HepG2 (cell line): ENCODE results near the gene PPP1R13L.

ENCODE experiments used
- BRD4 ChIP-seq: sonication (generic); formaldehyde crosslinking; IDR thresholded peaks from 2 replicates; pipeline ENCODE4 v1.4.0; 2020; ENCODE audit warnings: missing genetic modification reagents
- CTCF ChIP-seq: sonication (generic); formaldehyde crosslinking; IDR thresholded peaks from 2 replicates; pipeline ENCODE4 v1.5.0; 2020; ENCODE audit warnings: mild to moderate bottlenecking, missing genetic modification reagents, moderate library complexity
- KMT2B ChIP-seq: IDR thresholded peaks from 2 replicates; pipeline ENCODE4 v1.6.1; 2016; ENCODE audit warnings: missing genetic modification reagents, missing compliant biosample characterization
- NFE2L2 ChIP-seq: fragments of 150-350 bp; IDR thresholded peaks from 2 replicates; pipeline ENCODE4 v1.6.1; 2014; ENCODE audit warnings: low read length
- PHF8 ChIP-seq: sonication (generic); formaldehyde crosslinking; IDR thresholded peaks from 2 replicates; pipeline ENCODE4 v1.5.0; 2020; ENCODE audit warnings: missing genetic modification reagents
- REL ChIP-seq: sonication (generic); formaldehyde crosslinking; conservative IDR thresholded peaks from 2 replicates; pipeline ENCODE4 v1.8.0; 2022; ENCODE audit warnings: mild to moderate bottlenecking, missing genetic modification reagents, moderate library complexity
- ZBTB10 ChIP-seq: sonication (generic); formaldehyde crosslinking; IDR thresholded peaks from 2 replicates; pipeline ENCODE4 v1.4.0; 2020; ENCODE audit warnings: missing genetic modification reagents, borderline replicate concordance
- ZBTB2 ChIP-seq: sonication (generic); formaldehyde crosslinking; IDR thresholded peaks from 2 replicates; pipeline ENCODE4 v1.8.0; 2022; ENCODE audit warnings: low read depth, missing genetic modification reagents
- ZNF704 ChIP-seq: sonication (generic); formaldehyde crosslinking; IDR thresholded peaks from 2 replicates; pipeline ENCODE4 v1.8.1; 2023; ENCODE audit warnings: mild to moderate bottlenecking, inconsistent platforms, moderate library complexity, missing genetic modification reagents, borderline replicate concordance

GRCh38 chr19:45414468-45414867, 9.6 kb upstream of the PPP1R13L start:
- TF ChIP-seq PHF8 (CRISPR knock-in tag) (no peak), KMT2B (no peak), REL (CRISPR knock-in tag) (no peak), ZNF704 (CRISPR knock-in tag) (no peak), CTCF (CRISPR knock-in tag) (no peak), BRD4 (no peak), ZBTB10 (CRISPR knock-in tag) (no peak), ZBTB2 (CRISPR knock-in tag) (no peak), NFE2L2 (no peak)
